NCI-H82 treated with DMSO at 0.1 percent for 48 hours (cell line): ENCODE data around the gene CDON.
"Not testable (repeated sequence)": the region's sequence is repeated elsewhere in the genome, so short reads cannot be mapped to it uniquely, and the experiment has no call there.

ENCODE experiments used
- DNase-seq: peaks from one replicate; lab custom pipeline; 2025; ENCODE audit not compliant: unreplicated experiment; lab: John Stamatoyannopoulos, UW

CDON gene

GRCh38 chr11:125929445-125930075 lies 133.1 kb downstream of the CDON start:
- no peak for DNase-seq

GRCh38 chr11:125926682-125927081 lies 136.0 kb downstream of the CDON start:
- DNase-seq, result no peak

DNA sequence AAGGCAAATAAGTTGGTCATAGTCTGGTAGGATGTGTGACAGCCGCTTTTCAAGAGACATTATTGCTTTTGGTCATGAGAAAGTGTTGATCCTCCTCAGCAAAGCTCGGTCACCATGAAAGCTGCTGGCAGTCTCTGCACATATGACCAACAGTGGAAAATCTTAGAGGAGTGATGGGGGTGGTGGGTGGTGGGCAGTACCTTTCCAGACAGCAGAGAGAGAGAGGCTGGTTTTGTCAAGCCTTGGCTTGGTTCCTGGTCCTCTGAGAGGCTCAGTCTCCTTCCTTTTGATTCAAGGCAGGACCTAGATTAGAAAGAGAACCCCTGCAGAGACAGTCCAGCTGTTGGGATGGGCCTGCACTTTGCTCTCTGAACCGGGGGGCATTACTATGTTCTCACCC lies 136.9 kb downstream of the CDON start:
- DNase-seq, result no peak

DNA sequence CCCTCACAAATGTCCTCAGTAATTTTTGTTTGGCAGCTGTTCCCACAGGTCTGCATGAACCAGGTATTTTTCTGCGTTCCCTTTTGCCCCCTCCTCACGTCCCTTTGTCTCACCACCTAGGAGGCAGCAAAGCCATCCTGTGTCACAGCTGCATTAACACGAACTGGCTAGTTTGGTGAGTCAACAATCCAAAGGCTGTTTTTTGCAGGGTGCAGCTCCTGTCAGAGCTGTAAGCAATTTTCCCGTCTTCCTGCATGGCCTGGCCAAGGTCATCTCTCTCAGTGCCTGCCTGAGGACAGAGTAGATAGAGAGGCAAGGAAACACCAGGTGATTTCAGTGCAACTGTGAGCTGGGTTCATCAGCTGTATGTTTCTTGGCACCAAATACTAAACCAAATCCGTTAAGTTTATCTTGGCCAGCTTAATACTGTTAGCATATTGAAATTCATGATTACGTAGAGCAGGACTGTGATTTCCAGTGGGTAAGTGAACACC lies 137.4 kb downstream of the CDON start:
- no peak for DNase-seq

- DNase-seq, result no peak
These were observed 138.2 kb downstream of the CDON start for GRCh38 chr11:125924384-125925007.

GRCh38 chr11:125923633-125924032 lies 139.0 kb downstream of the CDON start:
- no peak for DNase-seq

DNA sequence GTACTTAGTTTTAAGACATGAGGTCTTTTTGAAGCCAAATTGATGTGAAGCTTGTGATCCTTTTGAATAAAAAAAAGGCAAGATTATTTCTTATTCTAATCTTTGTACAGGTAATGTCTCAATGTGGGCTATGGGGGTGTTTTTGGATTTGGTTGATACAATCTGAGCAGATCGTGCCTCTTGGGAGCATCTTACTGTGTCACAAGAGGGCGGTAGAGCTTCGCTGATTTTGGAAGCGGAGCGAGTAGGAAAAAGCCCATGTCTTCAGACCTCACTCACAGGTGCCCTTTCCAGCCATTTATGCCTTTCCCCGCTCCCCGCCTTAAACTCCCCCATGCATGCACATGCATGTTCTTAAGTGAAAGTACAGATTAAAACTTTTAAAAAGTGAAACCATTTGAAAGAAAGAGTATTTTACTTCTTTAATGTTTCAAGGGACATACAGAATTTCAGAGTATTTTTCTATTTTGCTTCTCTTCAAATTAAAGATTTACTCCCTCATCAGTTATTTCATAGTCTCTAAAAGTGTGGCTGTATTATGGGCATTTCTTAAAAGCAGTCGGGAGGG lies 139.6 kb downstream of the CDON start:
- DNase-seq, result peak; percentile 30

DNA sequence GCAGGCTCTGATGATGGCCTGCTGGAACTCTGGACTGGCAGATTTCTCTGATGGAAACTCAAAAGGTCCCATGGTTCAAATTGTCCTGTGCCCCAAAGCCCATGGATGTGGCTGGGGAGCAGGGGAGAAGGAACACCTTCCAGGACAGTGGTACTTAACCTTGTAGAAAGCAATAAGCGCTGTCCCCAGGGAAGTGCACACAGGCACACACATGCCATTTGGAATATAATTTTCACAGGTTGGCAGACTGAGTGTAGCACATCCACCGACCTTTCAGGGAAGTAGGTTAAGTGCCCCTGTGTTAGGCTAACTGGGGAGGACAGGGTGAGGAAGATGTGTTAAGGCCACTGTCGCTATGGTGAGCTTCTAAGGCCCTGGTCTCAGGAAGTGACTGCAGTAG lies 140.5 kb downstream of the CDON start:
- no peak for DNase-seq

- no peak for DNase-seq
These were observed 141.6 kb downstream of the CDON start for GRCh38 chr11:125921042-125921441.

DNA sequence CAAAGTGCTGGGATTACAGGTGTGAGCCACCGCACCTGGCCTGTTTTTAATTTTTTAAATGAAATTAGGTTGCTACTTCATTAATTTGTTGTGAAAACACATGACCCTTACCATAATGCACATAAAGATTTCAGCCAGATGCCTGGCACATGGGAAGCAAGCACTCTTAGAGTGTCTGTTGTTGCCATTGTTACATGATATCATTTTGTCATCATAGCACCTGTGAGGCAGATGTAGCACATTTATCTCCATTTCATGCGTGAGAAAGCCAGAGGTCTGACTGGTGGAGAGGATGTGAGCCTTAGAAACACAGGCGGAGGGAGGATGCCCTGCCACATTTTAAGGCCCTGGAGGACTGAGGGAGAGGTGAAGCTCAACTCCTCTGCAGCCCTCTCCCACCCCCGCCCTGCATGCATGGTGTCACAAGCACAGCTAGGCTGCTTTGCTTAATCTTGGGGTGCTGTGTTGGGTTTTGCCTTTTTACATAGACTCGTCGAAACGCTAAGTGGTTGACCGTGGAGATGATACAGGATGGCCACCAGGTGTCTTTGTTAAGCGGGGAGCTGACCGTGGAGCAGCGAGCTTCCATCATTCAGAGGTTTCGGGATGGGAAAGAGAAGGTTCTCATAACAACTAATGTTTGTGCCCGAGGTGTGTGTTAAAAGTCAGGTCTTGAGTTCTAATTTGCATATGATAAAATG lies 144.4 kb downstream of the CDON start:
- DNase-seq, result no peak

DNA sequence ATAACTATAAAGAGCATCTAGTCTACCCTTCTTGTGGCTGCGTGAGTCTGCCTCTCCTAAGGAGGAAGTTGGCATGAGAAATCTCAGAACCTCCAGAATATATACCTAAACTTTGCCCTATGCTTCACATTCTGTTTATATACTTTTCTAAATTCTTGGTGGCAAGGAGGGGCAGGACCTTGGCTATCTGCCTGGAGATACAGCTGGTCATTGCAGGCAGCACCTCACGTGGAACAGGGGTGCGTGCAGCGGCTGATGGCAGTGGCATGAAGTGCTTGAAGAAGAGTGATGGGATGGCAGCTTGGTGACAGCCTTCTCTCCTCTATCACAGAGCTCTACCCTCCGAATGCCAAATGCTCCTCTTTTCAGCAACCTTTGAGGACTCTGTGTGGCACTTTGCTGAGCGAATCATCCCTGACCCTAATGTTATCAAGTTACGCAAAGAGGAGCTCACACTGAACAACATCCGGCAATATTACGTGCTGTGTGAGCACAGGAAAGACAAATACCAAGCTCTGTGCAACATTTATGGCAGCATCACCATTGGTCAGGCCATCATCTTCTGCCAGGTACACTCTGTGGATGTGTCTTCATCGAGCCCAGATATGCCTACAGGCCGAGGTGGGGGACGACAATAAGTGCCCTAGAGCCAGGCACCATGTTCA lies 145.9 kb downstream of the CDON start:
- DNase-seq, result no peak

GRCh38 chr11:125914601-125915000 lies 148.1 kb downstream of the CDON start:
- DNase-seq, result not testable (repeated sequence)

DNA sequence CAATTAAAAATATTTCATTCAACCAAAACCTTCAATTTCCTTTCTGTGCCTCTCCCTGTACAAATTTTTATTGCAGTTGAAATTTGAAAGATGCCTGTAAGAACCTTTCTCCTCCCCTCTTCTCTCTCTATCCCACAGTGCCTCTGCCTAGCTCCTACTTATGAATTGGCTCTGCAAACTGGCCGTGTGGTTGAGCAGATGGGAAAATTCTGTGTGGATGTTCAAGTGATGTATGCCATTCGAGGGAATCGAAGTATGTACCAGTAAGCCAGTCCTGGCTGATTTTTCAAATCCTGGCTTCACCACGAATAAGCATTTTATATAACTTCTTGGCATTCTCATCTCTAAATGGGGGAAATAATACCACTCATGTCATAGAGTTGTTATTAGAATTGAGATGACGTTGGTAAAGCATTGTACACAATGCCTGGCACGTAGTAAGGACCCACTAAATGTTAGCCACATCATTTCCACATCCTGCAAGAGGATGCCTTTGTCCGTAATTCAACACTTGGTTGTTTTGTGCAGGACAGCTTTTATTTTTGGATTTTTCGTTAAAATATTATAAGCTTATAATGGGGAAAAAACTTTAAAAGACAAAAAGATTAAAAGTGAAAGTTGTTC lies 152.3 kb downstream of the CDON start:
- no peak for DNase-seq
